ENCODE measurements around the gene TMEM154.

Gene TMEM154

GRCh38 chr4:152708361-152708760 lies 28.6 kb upstream of the TMEM154 start:
- Histone ChIP-seq H3K18ac (ENCODE audit: low read depth in 1 of 2, low read length in 2 of 2) (no peak overlapping the region), H2AFZ (ENCODE audit: low read depth, low read length) (no peak overlapping the region), H3K36me3 (ENCODE audit: control insufficient read depth in 1 of 2, insufficient read depth in 2 of 2, low read depth in 1 of 2, low read length in 2 of 2) (no peaks in the 10 kb centered on the region), H4K91ac (ENCODE audit: low read length) (no peak overlapping the region), H3K4me1 (ENCODE audit: control insufficient read depth, insufficient read depth, low read depth, low read length) (no peaks in the 10 kb centered on the region), H4K8ac (ENCODE audit: low read length) (peak overlapping the region; percentile 31), H3K79me1 (replicated peaks; ENCODE audit: low read length, poor library complexity, severe bottlenecking) (no peaks in the 10 kb centered on the region), H3K9me3 (ENCODE audit: control insufficient read depth, low read length) (peaks cover 29% of the 10 kb centered on the region), H2BK120ac (ENCODE audit: low read depth, low read length) (no peak overlapping the region), H2AK5ac (ENCODE audit: low read length, severe bottlenecking) (no peak overlapping the region), H3K23ac (ENCODE audit: low read length in 2 of 2) (no peak overlapping the region), H2BK12ac (ENCODE audit: low read length in 2 of 2) (no peak overlapping the region), H3K27ac (ENCODE audit: low read length, poor library complexity, severe bottlenecking) (no peak overlapping the region), H3K4me3 (ENCODE audit: insufficient read depth in 1 of 2, low read depth in 1 of 2, low read length in 2 of 2) (no peak overlapping the region), H3K4ac (ENCODE audit: low read depth in 1 of 2, low read length in 2 of 2) (no peak overlapping the region), H3K27me3 (ENCODE audit: control insufficient read depth in 1 of 2, insufficient read depth in 1 of 2, low read length in 2 of 2) (no peaks in the 10 kb centered on the region), H3K14ac (ENCODE audit: low read length in 2 of 2) (no peak overlapping the region), H2BK5ac (ENCODE audit: low read depth, low read length, poor library complexity, severe bottlenecking) (no peak overlapping the region), H2BK15ac (ENCODE audit: low read depth, poor library complexity, severe bottlenecking) (no peak overlapping the region), H3K4me2 (ENCODE audit: low read length, poor library complexity, severe bottlenecking) (no peak overlapping the region), H3K9ac (ENCODE audit: low read length) (no peak overlapping the region)
- DNase-seq, result peak; percentile 16
- 0% methylated on average over 1 of the region's 1 CpG for WGBS

- Histone ChIP-seq H4K8ac (ENCODE audit: low read length) (no peak overlapping the region), H3K4me1 (ENCODE audit: control insufficient read depth, insufficient read depth, low read depth, low read length) (no peaks in the 10 kb centered on the region), H3K9me3 (ENCODE audit: control insufficient read depth, low read length) (peaks cover 35% of the 10 kb centered on the region), H3K36me3 (ENCODE audit: control insufficient read depth in 1 of 2, insufficient read depth in 2 of 2, low read depth in 1 of 2, low read length in 2 of 2) (no peaks in the 10 kb centered on the region), H3K4me2 (ENCODE audit: low read length, poor library complexity, severe bottlenecking) (no peak overlapping the region), H3K4ac (ENCODE audit: low read depth in 1 of 2, low read length in 2 of 2) (no peak overlapping the region), H3K4me3 (ENCODE audit: insufficient read depth in 1 of 2, low read depth in 1 of 2, low read length in 2 of 2) (no peak overlapping the region), H3K9ac (ENCODE audit: low read length) (no peak overlapping the region), H3K18ac (ENCODE audit: low read depth in 1 of 2, low read length in 2 of 2) (no peak overlapping the region), H2BK5ac (ENCODE audit: low read depth, low read length, poor library complexity, severe bottlenecking) (no peak overlapping the region), H3K79me1 (replicated peaks; ENCODE audit: low read length, poor library complexity, severe bottlenecking) (no peaks in the 10 kb centered on the region), H2AK5ac (ENCODE audit: low read length, severe bottlenecking) (no peak overlapping the region), H2AFZ (ENCODE audit: low read depth, low read length) (no peak overlapping the region), H3K27me3 (ENCODE audit: control insufficient read depth in 1 of 2, insufficient read depth in 1 of 2, low read length in 2 of 2) (no peaks in the 10 kb centered on the region), H3K27ac (ENCODE audit: low read length, poor library complexity, severe bottlenecking) (no peak overlapping the region), H2BK15ac (ENCODE audit: low read depth, poor library complexity, severe bottlenecking) (no peak overlapping the region), H2BK120ac (ENCODE audit: low read depth, low read length) (no peak overlapping the region), H3K23ac (ENCODE audit: low read length in 2 of 2) (no peak overlapping the region), H2BK12ac (ENCODE audit: low read length in 2 of 2) (no peak overlapping the region), H3K14ac (ENCODE audit: low read length in 2 of 2) (no peak overlapping the region), H4K91ac (ENCODE audit: low read length) (no peak overlapping the region)
- DNase-seq, result no peak
- WGBS, result 80% methylated on average over 5 of the region's 5 CpGs
These were observed 27.8 kb upstream of the TMEM154 start for GRCh38 chr4:152707632-152708031.

GRCh38 chr4:152705903-152706302 lies 26.1 kb upstream of the TMEM154 start:
- no CpG with 5 or more reads among the region's 1 CpG for WGBS
- Histone ChIP-seq H3K23ac (ENCODE audit: low read length in 2 of 2) (no peak overlapping the region), H3K4me1 (ENCODE audit: control insufficient read depth, insufficient read depth, low read depth, low read length) (no peaks in the 10 kb centered on the region), H3K36me3 (ENCODE audit: control insufficient read depth in 1 of 2, insufficient read depth in 2 of 2, low read depth in 1 of 2, low read length in 2 of 2) (no peaks in the 10 kb centered on the region), H3K27ac (ENCODE audit: low read length, poor library complexity, severe bottlenecking) (no peak overlapping the region), H3K9ac (ENCODE audit: low read length) (no peak overlapping the region), H3K4me2 (ENCODE audit: low read length, poor library complexity, severe bottlenecking) (no peak overlapping the region), H2BK12ac (ENCODE audit: low read length in 2 of 2) (no peak overlapping the region), H2AFZ (ENCODE audit: low read depth, low read length) (no peak overlapping the region), H3K4me3 (ENCODE audit: insufficient read depth in 1 of 2, low read depth in 1 of 2, low read length in 2 of 2) (no peak overlapping the region), H3K9me3 (ENCODE audit: control insufficient read depth, low read length) (peaks cover 36% of the 10 kb centered on the region), H3K79me1 (replicated peaks; ENCODE audit: low read length, poor library complexity, severe bottlenecking) (no peaks in the 10 kb centered on the region), H2AK5ac (ENCODE audit: low read length, severe bottlenecking) (no peak overlapping the region), H3K27me3 (ENCODE audit: control insufficient read depth in 1 of 2, insufficient read depth in 1 of 2, low read length in 2 of 2) (peaks cover 0 to 4% of the 10 kb centered on the region in 2 experiments), H2BK15ac (ENCODE audit: low read depth, poor library complexity, severe bottlenecking) (no peak overlapping the region), H4K8ac (ENCODE audit: low read length) (no peak overlapping the region), H2BK120ac (ENCODE audit: low read depth, low read length) (no peak overlapping the region), H3K4ac (ENCODE audit: low read depth in 1 of 2, low read length in 2 of 2) (no peak overlapping the region), H3K18ac (ENCODE audit: low read depth in 1 of 2, low read length in 2 of 2) (no peak overlapping the region), H4K91ac (ENCODE audit: low read length) (no peak overlapping the region), H3K14ac (ENCODE audit: low read length in 2 of 2) (no peak overlapping the region), H2BK5ac (ENCODE audit: low read depth, low read length, poor library complexity, severe bottlenecking) (no peak overlapping the region)
- DNase-seq, result no peak

- H3K14ac ChIP-seq (ENCODE audit: low read length in 2 of 2), result no peak overlapping the region
- no peak overlapping the region for H2BK15ac ChIP-seq (ENCODE audit: low read depth, poor library complexity, severe bottlenecking)
- H2AK5ac ChIP-seq (ENCODE audit: low read length, severe bottlenecking), result no peak overlapping the region
- no peak overlapping the region for H2BK5ac ChIP-seq (ENCODE audit: low read depth, low read length, poor library complexity, severe bottlenecking)
- H3K79me1 ChIP-seq (replicated peaks; ENCODE audit: low read length, poor library complexity, severe bottlenecking), result no peaks in the 10 kb centered on the region
- no peak overlapping the region for H3K4me3 ChIP-seq (ENCODE audit: insufficient read depth in 1 of 2, low read depth in 1 of 2, low read length in 2 of 2)
- peaks cover 36% of the 10 kb centered on the region for H3K9me3 ChIP-seq (ENCODE audit: control insufficient read depth, low read length)
- no peak overlapping the region for H2BK12ac ChIP-seq (ENCODE audit: low read length in 2 of 2)
- H4K91ac ChIP-seq (ENCODE audit: low read length), result no peak overlapping the region
- no peak for DNase-seq
- H2AFZ ChIP-seq (ENCODE audit: low read depth, low read length), result no peak overlapping the region
- no peak overlapping the region for H3K23ac ChIP-seq (ENCODE audit: low read length in 2 of 2)
- no peak overlapping the region for H3K27ac ChIP-seq (ENCODE audit: low read length, poor library complexity, severe bottlenecking)
- no peak overlapping the region for H4K8ac ChIP-seq (ENCODE audit: low read length)
- no peaks in the 10 kb centered on the region for H3K36me3 ChIP-seq (ENCODE audit: control insufficient read depth in 1 of 2, insufficient read depth in 2 of 2, low read depth in 1 of 2, low read length in 2 of 2)
- H2BK120ac ChIP-seq (ENCODE audit: low read depth, low read length), result no peak overlapping the region
- H3K9ac ChIP-seq (ENCODE audit: low read length), result no peak overlapping the region
- no peak overlapping the region for H3K4ac ChIP-seq (ENCODE audit: low read depth in 1 of 2, low read length in 2 of 2)
- H3K4me2 ChIP-seq (ENCODE audit: low read length, poor library complexity, severe bottlenecking), result no peak overlapping the region
- WGBS, result 86% methylated on average over 1 of the region's 1 CpG
- H3K4me1 ChIP-seq (ENCODE audit: control insufficient read depth, insufficient read depth, low read depth, low read length), result no peaks in the 10 kb centered on the region
- H3K18ac ChIP-seq (ENCODE audit: low read depth in 1 of 2, low read length in 2 of 2), result no peak overlapping the region
- H3K27me3 ChIP-seq (ENCODE audit: control insufficient read depth in 1 of 2, insufficient read depth in 1 of 2, low read length in 2 of 2), result peaks cover 0 to 10% of the 10 kb centered on the region in 2 experiments
These were observed 25.0 kb upstream of the TMEM154 start for GRCh38 chr4:152704788-152705187.
